GM12874 (cell line): ENCODE data around the gene USP13.

Source experiments
- TF ChIP-seq, protein P1 (sequence below): IDR thresholded peaks from 2 replicates; pipeline ENCODE4 v1.5.1; 2011; ENCODE audit warnings: low read depth, mild to moderate bottlenecking, control low read depth, low read length, moderate library complexity; ENCODE audit not compliant: insufficient read depth

The USP13 gene

DNA sequence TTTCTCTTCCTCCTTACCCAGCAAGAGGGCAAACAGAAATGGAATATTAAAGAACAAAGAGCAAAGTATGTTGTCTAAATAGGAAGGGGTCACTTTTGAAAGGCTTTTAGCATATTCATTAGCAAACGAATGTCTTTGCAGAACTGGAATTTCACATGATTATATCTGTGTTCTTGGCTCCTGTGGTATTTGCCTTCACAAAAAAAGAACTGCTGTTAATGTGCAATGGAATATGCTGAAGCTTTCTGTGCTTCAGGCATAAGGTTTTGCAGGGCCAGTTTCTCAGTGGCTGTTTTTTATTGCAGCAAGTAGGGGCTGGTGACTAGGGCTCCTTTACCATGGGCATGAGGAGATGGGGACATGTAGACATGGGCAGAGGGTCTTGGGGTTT is 173.4 kb downstream of the USP13 start:
- TF ChIP-seq, protein P1, sequence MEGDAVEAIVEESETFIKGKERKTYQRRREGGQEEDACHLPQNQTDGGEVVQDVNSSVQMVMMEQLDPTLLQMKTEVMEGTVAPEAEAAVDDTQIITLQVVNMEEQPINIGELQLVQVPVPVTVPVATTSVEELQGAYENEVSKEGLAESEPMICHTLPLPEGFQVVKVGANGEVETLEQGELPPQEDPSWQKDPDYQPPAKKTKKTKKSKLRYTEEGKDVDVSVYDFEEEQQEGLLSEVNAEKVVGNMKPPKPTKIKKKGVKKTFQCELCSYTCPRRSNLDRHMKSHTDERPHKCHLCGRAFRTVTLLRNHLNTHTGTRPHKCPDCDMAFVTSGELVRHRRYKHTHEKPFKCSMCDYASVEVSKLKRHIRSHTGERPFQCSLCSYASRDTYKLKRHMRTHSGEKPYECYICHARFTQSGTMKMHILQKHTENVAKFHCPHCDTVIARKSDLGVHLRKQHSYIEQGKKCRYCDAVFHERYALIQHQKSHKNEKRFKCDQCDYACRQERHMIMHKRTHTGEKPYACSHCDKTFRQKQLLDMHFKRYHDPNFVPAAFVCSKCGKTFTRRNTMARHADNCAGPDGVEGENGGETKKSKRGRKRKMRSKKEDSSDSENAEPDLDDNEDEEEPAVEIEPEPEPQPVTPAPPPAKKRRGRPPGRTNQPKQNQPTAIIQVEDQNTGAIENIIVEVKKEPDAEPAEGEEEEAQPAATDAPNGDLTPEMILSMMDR = no peak

DNA sequence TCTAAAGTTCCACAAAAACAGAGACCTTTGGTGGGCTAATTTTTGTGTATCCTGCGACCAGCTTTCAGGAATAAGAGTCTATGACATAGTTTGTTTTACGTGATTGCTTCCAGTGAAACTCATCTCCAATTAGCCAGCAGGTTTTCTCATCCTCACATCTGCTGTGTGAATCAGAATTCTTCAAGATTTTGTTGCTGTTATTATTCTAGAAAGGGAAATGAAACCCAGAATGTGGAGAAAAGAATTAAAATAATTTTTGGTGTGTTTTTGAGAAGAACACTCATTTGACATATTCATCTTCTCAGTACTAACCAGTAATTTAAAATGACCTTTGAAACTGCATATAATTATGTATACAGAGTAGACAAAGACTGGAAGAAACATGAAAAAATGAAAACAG is 175.9 kb downstream of the USP13 start:
- TF ChIP-seq, protein P1 = no peak

DNA sequence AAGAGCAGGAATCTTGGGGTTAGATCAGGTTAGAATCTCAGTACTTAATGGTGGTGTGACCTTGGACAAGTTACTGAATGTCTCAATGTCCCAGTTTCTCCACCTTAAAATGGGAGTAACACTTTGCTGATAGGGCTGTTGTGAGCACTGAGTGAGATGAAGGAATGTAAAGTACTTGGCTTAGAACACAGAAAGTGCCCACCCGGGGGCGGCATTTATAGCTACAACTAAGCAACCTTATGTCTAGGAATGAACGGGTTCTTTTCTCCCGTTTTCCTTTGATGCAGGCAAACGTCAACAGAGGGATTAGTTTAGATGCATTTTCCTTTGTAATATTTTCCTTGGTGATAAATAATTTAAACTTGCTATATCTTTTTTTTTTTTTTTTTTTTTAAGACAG is 176.6 kb downstream of the USP13 start:
- TF ChIP-seq, protein P1 = no peak

DNA sequence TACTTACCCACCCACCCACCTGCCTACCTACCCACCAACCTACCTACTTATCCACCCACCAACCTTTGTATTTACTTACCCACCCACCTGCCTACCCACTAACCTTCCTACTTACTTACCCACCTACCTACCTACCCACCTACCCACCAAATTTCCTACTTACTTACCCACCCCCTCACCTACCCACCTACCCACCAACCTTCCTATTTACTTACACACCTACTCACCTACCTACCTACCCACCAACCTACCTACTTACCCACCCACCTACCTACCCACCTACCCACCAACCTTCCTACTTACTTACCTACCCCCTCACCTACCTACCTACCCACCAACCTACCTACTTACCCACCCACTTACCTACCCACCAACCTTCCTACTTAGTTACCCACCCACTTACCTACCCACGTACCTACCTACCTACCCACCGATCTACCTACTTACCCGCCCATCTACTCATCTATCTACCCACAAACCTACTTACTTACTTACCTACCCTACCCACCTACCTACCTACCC is 179.6 kb downstream of the USP13 start:
- TF ChIP-seq, protein P1 = no peak

DNA sequence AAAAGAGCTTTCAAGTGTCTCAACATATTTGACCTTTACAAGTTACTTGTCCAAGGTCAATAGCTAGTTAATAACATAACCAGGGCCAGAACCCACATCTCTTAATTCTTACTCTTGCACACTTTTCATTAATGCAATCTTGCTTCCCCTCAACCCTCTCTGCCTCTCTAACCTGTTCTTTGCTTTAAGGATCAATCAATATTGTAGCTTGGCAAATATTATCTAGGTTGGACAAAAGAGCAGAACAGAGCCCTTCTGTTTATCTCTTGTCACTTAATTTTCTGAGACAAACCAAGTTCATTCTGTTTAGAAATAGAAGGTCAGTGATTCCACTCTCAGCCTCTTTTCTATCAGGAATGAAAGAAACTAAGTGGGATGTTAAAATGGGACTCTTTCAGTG is 180.5 kb downstream of the USP13 start:
- TF ChIP-seq, protein P1 = no peak

DNA sequence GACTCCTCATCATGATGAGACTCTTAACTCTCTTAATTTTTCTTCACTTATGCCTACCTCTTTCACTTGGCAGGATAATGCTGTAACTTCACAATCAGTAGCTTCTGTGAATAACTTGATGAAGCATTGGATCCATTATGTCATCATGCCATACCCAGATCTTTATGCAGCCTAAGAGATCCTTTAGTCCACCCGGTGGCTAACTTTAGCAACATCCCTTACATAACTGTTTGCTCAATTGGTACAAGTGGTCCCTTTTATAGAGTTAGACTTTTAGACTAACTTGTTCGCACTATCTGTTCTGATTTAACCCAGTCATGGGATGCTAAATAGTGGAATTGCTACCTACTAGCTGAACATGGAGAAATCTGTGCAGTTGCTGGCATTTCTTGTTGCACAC is 184.5 kb downstream of the USP13 start:
- TF ChIP-seq, protein P1 = no peak
